ENCODE data around the gene SIGLEC10.
"Not testable (repeated sequence)": the region's sequence is repeated elsewhere in the genome, so short reads cannot be mapped to it uniquely, and the experiment has no call there.

Gene SIGLEC10

GRCh38 chr19:51417107-51417809, at the start of gene SIGLEC10:
TSS of gene SIGLEC10 (minus strand) at chr19:51417642. CDS start at chr19:51417581, 61 bp downstream.
- Histone ChIP-seq H3K36me3 (ENCODE audit: control insufficient read depth in 5 of 5, insufficient read depth in 5 of 5, low read length in 5 of 5) (no peaks in the 10 kb centered on the region), H3K4me1 (ENCODE audit: control insufficient read depth in 5 of 5, insufficient read depth in 5 of 5, low read length in 5 of 5) (peaks cover 0 to 6% (median 0%) of the 10 kb centered on the region in 5 donors), H3K27me3 (ENCODE audit: control insufficient read depth in 5 of 5, insufficient read depth in 4 of 5, low read length in 5 of 5) (peaks cover 2 to 17% (median 15%) of the 10 kb centered on the region in 5 donors), H3K27ac (ENCODE audit: low read depth, low read length) (no peak within 1 kb of the TSS), H3K9me3 (ENCODE audit: control insufficient read depth in 5 of 5, low read length in 5 of 5) (no peaks in the 10 kb centered on the region), H3K9ac (ENCODE audit: low read length in 5 of 5) (no peak within 1 kb of the TSS), H3K4me3 (ENCODE audit: low read depth in 1 of 5, low read length in 5 of 5) (no peak within 1 kb of the TSS)

GRCh38 chr19:51466723-51467122, 49.3 kb upstream of the SIGLEC10 start:
- Histone ChIP-seq H3K27ac (ENCODE audit: low read depth, low read length) (no peak overlapping the region), H3K4me3 (ENCODE audit: low read depth in 1 of 5, low read length in 5 of 5) (no peak overlapping the region), H3K36me3 (ENCODE audit: control insufficient read depth in 5 of 5, insufficient read depth in 5 of 5, low read length in 5 of 5) (no peaks in the 10 kb centered on the region), H3K27me3 (ENCODE audit: control insufficient read depth in 5 of 5, insufficient read depth in 4 of 5, low read length in 5 of 5) (peaks cover 12 to 22% (median 15%) of the 10 kb centered on the region in 5 donors), H3K4me1 (ENCODE audit: control insufficient read depth in 5 of 5, insufficient read depth in 5 of 5, low read length in 5 of 5) (peaks cover 0 to 11% (median 0%) of the 10 kb centered on the region in 5 donors), H3K9me3 (ENCODE audit: control insufficient read depth in 5 of 5, low read length in 5 of 5) (no peaks in the 10 kb centered on the region), H3K9ac (ENCODE audit: low read length in 5 of 5) (no peak overlapping the region)

GRCh38 chr19:51463976-51464581, 46.6 kb upstream of the SIGLEC10 start:
- not testable (repeated sequence) for H3K27ac ChIP-seq (ENCODE audit: low read depth, low read length); H3K9ac ChIP-seq (ENCODE audit: low read length in 5 of 5); H3K9me3 ChIP-seq (ENCODE audit: control insufficient read depth in 5 of 5, low read length in 5 of 5); H3K36me3 ChIP-seq (ENCODE audit: control insufficient read depth in 5 of 5, insufficient read depth in 5 of 5, low read length in 5 of 5); H3K4me3 ChIP-seq (ENCODE audit: low read depth in 1 of 5, low read length in 5 of 5)
- Histone ChIP-seq H3K4me1 (ENCODE audit: control insufficient read depth in 5 of 5, insufficient read depth in 5 of 5, low read length in 5 of 5) (peaks cover 0 to 27% (median 10%) of the 10 kb centered on the region in 5 donors), H3K27me3 (ENCODE audit: control insufficient read depth in 5 of 5, insufficient read depth in 4 of 5, low read length in 5 of 5) (peaks cover 8 to 22% (median 19%) of the 10 kb centered on the region in 5 donors)

GRCh38 chr19:51462681-51463080, 45.2 kb upstream of the SIGLEC10 start:
- H3K4me3 ChIP-seq (ENCODE audit: low read depth in 1 of 5, low read length in 5 of 5): no peak overlapping the region
- peaks cover 8 to 28% (median 22%) of the 10 kb centered on the region in 5 donors for H3K27me3 ChIP-seq (ENCODE audit: control insufficient read depth in 5 of 5, insufficient read depth in 4 of 5, low read length in 5 of 5)
- H3K27ac ChIP-seq (ENCODE audit: low read depth, low read length): no peak overlapping the region

GRCh38 chr19:51462276-51462675, 44.8 kb upstream of the SIGLEC10 start:
- Histone ChIP-seq H3K9me3 (ENCODE audit: control insufficient read depth in 5 of 5, low read length in 5 of 5) (no peaks in the 10 kb centered on the region), H3K4me3 (ENCODE audit: low read depth in 1 of 5, low read length in 5 of 5) (no peak overlapping the region), H3K27ac (ENCODE audit: low read depth, low read length) (no peak overlapping the region), H3K4me1 (ENCODE audit: control insufficient read depth in 5 of 5, insufficient read depth in 5 of 5, low read length in 5 of 5) (peaks cover 0 to 31% (median 10%) of the 10 kb centered on the region in 5 donors), H3K27me3 (ENCODE audit: control insufficient read depth in 5 of 5, insufficient read depth in 4 of 5, low read length in 5 of 5) (peaks cover 8 to 31% (median 26%) of the 10 kb centered on the region in 5 donors), H3K9ac (ENCODE audit: low read length in 5 of 5) (no peak overlapping the region), H3K36me3 (ENCODE audit: control insufficient read depth in 5 of 5, insufficient read depth in 5 of 5, low read length in 5 of 5) (no peaks in the 10 kb centered on the region)

More at GRCh38 chr19:51462681-51463080, 45.2 kb upstream of the SIGLEC10 start:
- no peaks in the 10 kb centered on the region for H3K36me3 ChIP-seq (ENCODE audit: control insufficient read depth in 5 of 5, insufficient read depth in 5 of 5, low read length in 5 of 5)
- peaks cover 0 to 27% (median 10%) of the 10 kb centered on the region in 5 donors for H3K4me1 ChIP-seq (ENCODE audit: control insufficient read depth in 5 of 5, insufficient read depth in 5 of 5, low read length in 5 of 5)
- no peak overlapping the region for H3K9ac ChIP-seq (ENCODE audit: low read length in 5 of 5)
- H3K9me3 ChIP-seq (ENCODE audit: control insufficient read depth in 5 of 5, low read length in 5 of 5): no peaks in the 10 kb centered on the region

- H3K27ac ChIP-seq (ENCODE audit: low read depth, low read length): no peak overlapping the region
- H3K4me3 ChIP-seq (ENCODE audit: low read depth in 1 of 5, low read length in 5 of 5): no peak overlapping the region
- H3K27me3 ChIP-seq (ENCODE audit: control insufficient read depth in 5 of 5, insufficient read depth in 4 of 5, low read length in 5 of 5): peaks cover 8 to 31% (median 26%) of the 10 kb centered on the region in 5 donors
- H3K9ac ChIP-seq (ENCODE audit: low read length in 5 of 5): no peak overlapping the region
- no peaks in the 10 kb centered on the region for H3K9me3 ChIP-seq (ENCODE audit: control insufficient read depth in 5 of 5, low read length in 5 of 5)
- H3K4me1 ChIP-seq (ENCODE audit: control insufficient read depth in 5 of 5, insufficient read depth in 5 of 5, low read length in 5 of 5): peaks cover 0 to 37% (median 10%) of the 10 kb centered on the region in 5 donors
- H3K36me3 ChIP-seq (ENCODE audit: control insufficient read depth in 5 of 5, insufficient read depth in 5 of 5, low read length in 5 of 5): no peaks in the 10 kb centered on the region
These were observed 44.3 kb upstream of the SIGLEC10 start for GRCh38 chr19:51461723-51462161.

- peaks cover 8 to 31% (median 26%) of the 10 kb centered on the region in 5 donors for H3K27me3 ChIP-seq (ENCODE audit: control insufficient read depth in 5 of 5, insufficient read depth in 4 of 5, low read length in 5 of 5)
- peak overlapping the region; percentile 43 to 70 (median 60) for H3K4me3 ChIP-seq (ENCODE audit: low read depth in 1 of 5, low read length in 5 of 5)
- H3K9me3 ChIP-seq (ENCODE audit: control insufficient read depth in 5 of 5, low read length in 5 of 5): no peaks in the 10 kb centered on the region
- H3K4me1 ChIP-seq (ENCODE audit: control insufficient read depth in 5 of 5, insufficient read depth in 5 of 5, low read length in 5 of 5): peaks cover 0 to 37% (median 10%) of the 10 kb centered on the region in 5 donors
- H3K27ac ChIP-seq (ENCODE audit: low read depth, low read length): no peak overlapping the region
- H3K36me3 ChIP-seq (ENCODE audit: control insufficient read depth in 5 of 5, insufficient read depth in 5 of 5, low read length in 5 of 5): no peaks in the 10 kb centered on the region
- no peak overlapping the region for H3K9ac ChIP-seq (ENCODE audit: low read length in 5 of 5)
These were observed 42.9 kb upstream of the SIGLEC10 start for GRCh38 chr19:51460164-51460992.

- Histone ChIP-seq H3K9ac (ENCODE audit: low read length in 5 of 5) (no peak overlapping the region), H3K36me3 (ENCODE audit: control insufficient read depth in 5 of 5, insufficient read depth in 5 of 5, low read length in 5 of 5) (no peaks in the 10 kb centered on the region), H3K9me3 (ENCODE audit: control insufficient read depth in 5 of 5, low read length in 5 of 5) (no peaks in the 10 kb centered on the region), H3K27me3 (ENCODE audit: control insufficient read depth in 5 of 5, insufficient read depth in 4 of 5, low read length in 5 of 5) (peaks cover 8 to 34% (median 29%) of the 10 kb centered on the region in 5 donors), H3K4me1 (ENCODE audit: control insufficient read depth in 5 of 5, insufficient read depth in 5 of 5, low read length in 5 of 5) (peaks cover 0 to 37% (median 10%) of the 10 kb centered on the region in 5 donors), H3K27ac (ENCODE audit: low read depth, low read length) (no peak overlapping the region), H3K4me3 (ENCODE audit: low read depth in 1 of 5, low read length in 5 of 5) (no peak overlapping the region)
These were observed 41.6 kb upstream of the SIGLEC10 start for GRCh38 chr19:51458899-51459505.

GRCh38 chr19:51458051-51458645, 40.7 kb upstream of the SIGLEC10 start, which contains the start of gene SIGLEC8:
TSS of gene SIGLEC8 (minus strand) at chr19:51458454. CDS start at chr19:51458387, 67 bp downstream.
- Histone ChIP-seq H3K4me3 (ENCODE audit: low read depth in 1 of 5, low read length in 5 of 5) (no peak within 1 kb of the TSS), H3K27me3 (ENCODE audit: control insufficient read depth in 5 of 5, insufficient read depth in 4 of 5, low read length in 5 of 5) (peaks cover 8 to 34% (median 29%) of the 10 kb centered on the region in 5 donors), H3K9me3 (ENCODE audit: control insufficient read depth in 5 of 5, low read length in 5 of 5) (no peaks in the 10 kb centered on the region), H3K9ac (ENCODE audit: low read length in 5 of 5) (no peak within 1 kb of the TSS), H3K36me3 (ENCODE audit: control insufficient read depth in 5 of 5, insufficient read depth in 5 of 5, low read length in 5 of 5) (no peaks in the 10 kb centered on the region), H3K4me1 (ENCODE audit: control insufficient read depth in 5 of 5, insufficient read depth in 5 of 5, low read length in 5 of 5) (peaks cover 0 to 37% (median 10%) of the 10 kb centered on the region in 5 donors), H3K27ac (ENCODE audit: low read depth, low read length) (no peak within 1 kb of the TSS)

Data from subcutaneous abdominal adipose tissue (tissue), 5 donors.